Measurements from ENCODE around the gene ATP4B. TPM values are rescaled to one million over a fixed set of nuclear protein-coding genes. Genes with fewer than 3 reads are reported as not detected.

Gene ATP4B
- polyA plus RNA-seq, 1 donor (not counting 4 experiments of a cell fraction or from before 2014, with no cell fraction given) = not detected

GRCh38 chr13:113624235-113624587 lies 33.8 kb downstream of the ATP4B start:
- dilution Hi-C loops (cut with MboI; ENCODE audit: extremely low pct_ligation_motif_present, low sequenced_read_pairs) = no loop called here
- Histone ChIP-seq H3K27ac (ENCODE audit: control insufficient read depth, insufficient read depth, low read length) (no peak overlapping the region), H3K4me1 (ENCODE audit: control insufficient read depth, extremely low read depth, insufficient read depth, low read length) (no peaks in the 10 kb centered on the region), H3K9me1 (ENCODE audit: control insufficient read depth, extremely low read depth, insufficient read depth, low read length) (no peaks in the 10 kb centered on the region), H3K79me2 (ENCODE audit: control insufficient read depth, insufficient read depth, low read length) (peaks cover 77% of the 10 kb centered on the region), H3K4me2 (ENCODE audit: control insufficient read depth, extremely low read depth, insufficient read depth, low read depth, low read length) (no peak overlapping the region), H3K9me3 (ENCODE audit: control insufficient read depth, low read depth, low read length) (no peaks in the 10 kb centered on the region), H4K20me1 (ENCODE audit: control insufficient read depth, extremely low read depth, insufficient read depth, low read length) (peaks cover 13% of the 10 kb centered on the region), H2AFZ (ENCODE audit: control insufficient read depth, low read length) (no peak overlapping the region), H3K27me3 (ENCODE audit: control insufficient read depth, extremely low read depth, insufficient read depth, low read length) (no peaks in the 10 kb centered on the region), H3K36me3 (ENCODE audit: control insufficient read depth in 2 of 2, extremely low read depth in 1 of 2, insufficient read depth in 2 of 2, low read length in 2 of 2) (peaks cover 31 to 33% of the 10 kb centered on the region in 2 experiments), H3K4me3 (ENCODE audit: control insufficient read depth in 2 of 3, extremely low read depth in 1 of 3, insufficient read depth in 2 of 3, low read depth in 1 of 3, low read length in 3 of 3) (no peak overlapping the region), H3K9ac (ENCODE audit: control insufficient read depth, extremely low read depth, insufficient read depth, low read length) (no peak overlapping the region)
- DNase-seq (ENCODE audit: low read depth, low spot score) (no peak), FAIRE-seq (no peak)
- TF ChIP-seq, protein P1, sequence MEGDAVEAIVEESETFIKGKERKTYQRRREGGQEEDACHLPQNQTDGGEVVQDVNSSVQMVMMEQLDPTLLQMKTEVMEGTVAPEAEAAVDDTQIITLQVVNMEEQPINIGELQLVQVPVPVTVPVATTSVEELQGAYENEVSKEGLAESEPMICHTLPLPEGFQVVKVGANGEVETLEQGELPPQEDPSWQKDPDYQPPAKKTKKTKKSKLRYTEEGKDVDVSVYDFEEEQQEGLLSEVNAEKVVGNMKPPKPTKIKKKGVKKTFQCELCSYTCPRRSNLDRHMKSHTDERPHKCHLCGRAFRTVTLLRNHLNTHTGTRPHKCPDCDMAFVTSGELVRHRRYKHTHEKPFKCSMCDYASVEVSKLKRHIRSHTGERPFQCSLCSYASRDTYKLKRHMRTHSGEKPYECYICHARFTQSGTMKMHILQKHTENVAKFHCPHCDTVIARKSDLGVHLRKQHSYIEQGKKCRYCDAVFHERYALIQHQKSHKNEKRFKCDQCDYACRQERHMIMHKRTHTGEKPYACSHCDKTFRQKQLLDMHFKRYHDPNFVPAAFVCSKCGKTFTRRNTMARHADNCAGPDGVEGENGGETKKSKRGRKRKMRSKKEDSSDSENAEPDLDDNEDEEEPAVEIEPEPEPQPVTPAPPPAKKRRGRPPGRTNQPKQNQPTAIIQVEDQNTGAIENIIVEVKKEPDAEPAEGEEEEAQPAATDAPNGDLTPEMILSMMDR (optimal IDR thresholded peaks at IDR 0.05 in 1 of 3, IDR thresholded peaks at IDR 0.05 in 1 of 3, conservative IDR thresholded peaks at IDR 0.05 in 1 of 3; ENCODE audit: extremely low read depth in 1 of 3, insufficient read depth in 2 of 3, low read length in 3 of 3) = no peak
- TF ChIP-seq EZH2 (IDR thresholded peaks at IDR 0.05; ENCODE audit: low read length) = no peak

- no peak overlapping the region for H3K27ac ChIP-seq (ENCODE audit: control insufficient read depth, insufficient read depth, low read length)
- H3K4me2 ChIP-seq (ENCODE audit: control insufficient read depth, extremely low read depth, insufficient read depth, low read depth, low read length) = no peak overlapping the region
- dilution Hi-C loops (cut with MboI; ENCODE audit: extremely low pct_ligation_motif_present, low sequenced_read_pairs) = no loop called here
- no peaks in the 10 kb centered on the region for H3K9me3 ChIP-seq (ENCODE audit: control insufficient read depth, low read depth, low read length)
- H4K20me1 ChIP-seq (ENCODE audit: control insufficient read depth, extremely low read depth, insufficient read depth, low read length) = peaks cover 13% of the 10 kb centered on the region
- no peaks in the 10 kb centered on the region for H3K27me3 ChIP-seq (ENCODE audit: control insufficient read depth, extremely low read depth, insufficient read depth, low read length)
- no peak overlapping the region for H3K4me3 ChIP-seq (ENCODE audit: control insufficient read depth in 2 of 3, extremely low read depth in 1 of 3, insufficient read depth in 2 of 3, low read depth in 1 of 3, low read length in 3 of 3)
- peaks cover 30 to 31% of the 10 kb centered on the region in 2 experiments for H3K36me3 ChIP-seq (ENCODE audit: control insufficient read depth in 2 of 2, extremely low read depth in 1 of 2, insufficient read depth in 2 of 2, low read length in 2 of 2)
- FAIRE-seq (no peak), DNase-seq (ENCODE audit: low read depth, low spot score) (no peak)
- TF ChIP-seq EZH2 (IDR thresholded peaks at IDR 0.05; ENCODE audit: low read length) = no peak
- TF ChIP-seq, protein P1 (optimal IDR thresholded peaks at IDR 0.05 in 1 of 3, IDR thresholded peaks at IDR 0.05 in 1 of 3, conservative IDR thresholded peaks at IDR 0.05 in 1 of 3; ENCODE audit: extremely low read depth in 1 of 3, insufficient read depth in 2 of 3, low read length in 3 of 3) = no peak
- no peaks in the 10 kb centered on the region for H3K9me1 ChIP-seq (ENCODE audit: control insufficient read depth, extremely low read depth, insufficient read depth, low read length)
- no peaks in the 10 kb centered on the region for H3K4me1 ChIP-seq (ENCODE audit: control insufficient read depth, extremely low read depth, insufficient read depth, low read length)
- no peak overlapping the region for H2AFZ ChIP-seq (ENCODE audit: control insufficient read depth, low read length)
- no peak overlapping the region for H3K9ac ChIP-seq (ENCODE audit: control insufficient read depth, extremely low read depth, insufficient read depth, low read length)
- H3K79me2 ChIP-seq (ENCODE audit: control insufficient read depth, insufficient read depth, low read length) = peaks cover 77% of the 10 kb centered on the region
These were observed 34.3 kb downstream of the ATP4B start for GRCh38 chr13:113623491-113624234.

All from keratinocyte (primary cell).